AG04449 (cell line): ENCODE data around the gene FCMR.
"Not testable (repeated sequence)": the region's sequence is repeated elsewhere in the genome, so short reads cannot be mapped to it uniquely, and the experiment has no call there.

Experiments used
- CTCF ChIA-PET: fragments of 350-600 bp; formaldehyde crosslinking; extraction: SDS; loops from one replicate; lab custom pipeline; 2021; ENCODE audit warnings: antibody characterized with exemption; lab: Yijun Ruan, JAX
- POLR2A ChIA-PET: fragments of 400-600, 350-600 bp; formaldehyde crosslinking; extraction: SDS; loops from one replicate; lab custom pipeline; 2020; ENCODE audit warnings: antibody characterized with exemption, inconsistent platforms; lab: Yijun Ruan, JAX
- DNase-seq: peaks from one replicate; pipeline ENCODE4 v3.0.0-alpha.2; 2010; ENCODE audit warnings: low read depth, low spot score
- H3K4me3 ChIP-seq: 2 replicates; pipeline ENCODE4 v1.5.1; 2011; ENCODE audit warnings: low read depth, mild to moderate bottlenecking, control low read depth, low read length
- TF ChIP-seq, protein P1 (sequence below): IDR thresholded peaks from one replicate; pipeline ENCODE4 v1.5.1; 2011; ENCODE audit warnings: mild to moderate bottlenecking, moderate library complexity, low read length, control low read depth, inconsistent platforms; ENCODE audit not compliant: insufficient read depth; ENCODE audit errors: missing control alignments

Gene FCMR

DNA sequence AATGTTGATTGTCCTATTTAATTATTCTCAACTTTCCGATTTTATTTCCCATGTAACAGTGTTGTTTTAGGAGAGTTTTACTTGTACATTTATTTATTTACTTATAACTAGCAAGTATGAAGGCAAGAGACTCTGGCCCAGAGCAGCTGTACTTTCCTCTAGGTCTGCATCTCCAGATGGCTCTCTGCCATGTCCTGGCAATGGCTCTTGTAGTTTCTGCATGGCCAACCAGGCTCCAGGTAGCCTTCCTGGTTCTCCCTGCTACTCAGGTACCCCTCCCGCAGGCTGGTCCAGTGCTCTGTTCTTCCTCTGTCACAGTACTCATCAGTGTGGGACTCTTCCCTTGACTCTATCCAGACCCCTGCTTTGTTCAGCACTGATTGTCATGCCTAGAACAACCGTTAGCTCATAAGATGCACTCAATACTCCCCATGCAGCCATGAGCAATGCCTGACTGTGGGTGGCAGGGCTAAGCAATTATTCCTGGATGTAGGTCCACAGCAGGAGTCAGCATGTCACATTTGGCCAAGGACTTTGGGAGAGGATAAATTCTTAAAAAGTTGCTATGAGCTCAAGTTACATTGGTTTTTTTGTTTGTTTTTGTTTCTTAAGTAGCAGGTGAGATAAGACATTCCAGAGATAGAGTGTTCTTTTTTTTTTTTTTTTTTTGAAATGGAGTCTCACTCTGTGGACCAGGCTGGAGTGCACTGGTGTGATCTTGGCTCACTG lies 67.2 kb downstream of the FCMR start:
- POLR2A ChIA-PET, result no interaction called here
- TF ChIP-seq, protein P1, sequence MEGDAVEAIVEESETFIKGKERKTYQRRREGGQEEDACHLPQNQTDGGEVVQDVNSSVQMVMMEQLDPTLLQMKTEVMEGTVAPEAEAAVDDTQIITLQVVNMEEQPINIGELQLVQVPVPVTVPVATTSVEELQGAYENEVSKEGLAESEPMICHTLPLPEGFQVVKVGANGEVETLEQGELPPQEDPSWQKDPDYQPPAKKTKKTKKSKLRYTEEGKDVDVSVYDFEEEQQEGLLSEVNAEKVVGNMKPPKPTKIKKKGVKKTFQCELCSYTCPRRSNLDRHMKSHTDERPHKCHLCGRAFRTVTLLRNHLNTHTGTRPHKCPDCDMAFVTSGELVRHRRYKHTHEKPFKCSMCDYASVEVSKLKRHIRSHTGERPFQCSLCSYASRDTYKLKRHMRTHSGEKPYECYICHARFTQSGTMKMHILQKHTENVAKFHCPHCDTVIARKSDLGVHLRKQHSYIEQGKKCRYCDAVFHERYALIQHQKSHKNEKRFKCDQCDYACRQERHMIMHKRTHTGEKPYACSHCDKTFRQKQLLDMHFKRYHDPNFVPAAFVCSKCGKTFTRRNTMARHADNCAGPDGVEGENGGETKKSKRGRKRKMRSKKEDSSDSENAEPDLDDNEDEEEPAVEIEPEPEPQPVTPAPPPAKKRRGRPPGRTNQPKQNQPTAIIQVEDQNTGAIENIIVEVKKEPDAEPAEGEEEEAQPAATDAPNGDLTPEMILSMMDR, result no peak
- no peak for DNase-seq
- no peak overlapping the region for H3K4me3 ChIP-seq
- CTCF ChIA-PET, result interaction anchor here (0.6 to 7.4 kb wide), 5 partner anchors 11 to 57 kb away, joined by 3 to 48 read pairs (median 3); partner anchors contain the start of gene IL20

DNA sequence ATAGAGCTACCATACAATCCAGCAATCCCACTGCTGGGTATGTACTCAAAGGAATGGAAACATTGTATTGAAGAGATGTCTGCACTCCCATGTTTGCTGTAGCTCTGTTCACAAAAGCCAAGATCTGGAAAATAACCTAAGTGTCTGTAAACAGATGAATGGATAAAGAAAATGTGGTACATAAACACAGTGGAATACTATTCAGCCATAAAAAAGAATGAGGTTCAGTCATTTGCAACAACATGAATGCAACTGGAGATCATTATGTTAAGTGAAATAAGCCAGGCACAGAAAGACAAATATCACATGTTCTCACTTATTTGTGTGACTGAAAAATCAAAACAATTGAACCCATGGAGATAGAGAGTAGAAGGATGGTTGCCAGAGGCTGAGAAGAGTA lies 68.0 kb downstream of the FCMR start:
- H3K4me3 ChIP-seq, POLR2A ChIA-PET, DNase-seq: not testable (repeated sequence)
- CTCF ChIA-PET, result interaction anchor here (1.0 to 7.4 kb wide), 4 partner anchors 8 to 270 kb away, joined by 3 to 48 read pairs (median 20); partner anchors contain the start of gene IL20
